HG03460 (cell line): Measurements from ENCODE around the gene S1PR3.

Experiments used
- ATAC-seq: cut with Tn5 transposase; IDR thresholded peaks from one replicate; pipeline ENCODE4 v1.9.1; 2021; ENCODE audit not compliant: unreplicated experiment

Gene S1PR3

GRCh38 chr9:89008055-89008743, 16.9 kb downstream of the S1PR3 start:
- ATAC-seq, result no peak

GRCh38 chr9:89008744-89009545, 17.7 kb downstream of the S1PR3 start:
- no peak for ATAC-seq

GRCh38 chr9:89009546-89009840, 18.2 kb downstream of the S1PR3 start:
- ATAC-seq, result no peak

- no peak for ATAC-seq
Measured at GRCh38 chr9:89010056-89010455, 18.8 kb downstream of the S1PR3 start.

- ATAC-seq, result no peak
Measured at GRCh38 chr9:89010526-89011111, 19.4 kb downstream of the S1PR3 start.

GRCh38 chr9:89011683-89012082, 20.4 kb downstream of the S1PR3 start:
- ATAC-seq, result no peak

GRCh38 chr9:89012294-89013042, 21.2 kb downstream of the S1PR3 start:
- ATAC-seq, result no peak

- ATAC-seq, result no peak
Measured at GRCh38 chr9:89013660-89014059, 22.4 kb downstream of the S1PR3 start.

- ATAC-seq, result no peak
Measured at GRCh38 chr9:89014153-89014552, 22.9 kb downstream of the S1PR3 start.

GRCh38 chr9:89015336-89015735, 24.1 kb downstream of the S1PR3 start:
- no peak for ATAC-seq

- no peak for ATAC-seq
Measured at GRCh38 chr9:89020754-89021153, 29.5 kb downstream of the S1PR3 start.

- ATAC-seq, result no peak
Measured at GRCh38 chr9:89021154-89021803, 30.0 kb downstream of the S1PR3 start.

- ATAC-seq, result no peak
Measured at GRCh38 chr9:89022001-89022759, 30.9 kb downstream of the S1PR3 start.

- ATAC-seq, result no peak
Measured at GRCh38 chr9:89022902-89023301, 31.6 kb downstream of the S1PR3 start.

GRCh38 chr9:89023740-89024139, 32.5 kb downstream of the S1PR3 start:
- ATAC-seq, result no peak

- ATAC-seq, result no peak
Measured at GRCh38 chr9:89024727-89025126, 33.5 kb downstream of the S1PR3 start.

GRCh38 chr9:89025553-89025952, 34.3 kb downstream of the S1PR3 start:
- ATAC-seq, result no peak

GRCh38 chr9:89026876-89027275, 35.6 kb downstream of the S1PR3 start:
- ATAC-seq, result no peak

- no peak for ATAC-seq
Measured at GRCh38 chr9:89029788-89030187, 38.5 kb downstream of the S1PR3 start.

- ATAC-seq, result no peak
Measured at GRCh38 chr9:89032173-89032572, 40.9 kb downstream of the S1PR3 start.
